Loucy (cell line): Measurements from ENCODE around the gene CHCHD4.

Experiments used
- H2AFZ ChIP-seq: fragments of 200-600 bp; sonication (generic); 2 replicates; pipeline ENCODE4 v1.6.0; 2016; ENCODE audit warnings: antibody characterized with exemption, mild to moderate bottlenecking, low read length, moderate library complexity
- H3F3A ChIP-seq: fragments of 200-600 bp; 2 replicates; pipeline ENCODE4 v1.6.0; 2016; ENCODE audit warnings: antibody characterized with exemption, low read depth, mild to moderate bottlenecking
- H3K27me3 ChIP-seq: fragments of 200-600 bp; sonication (generic); 2 replicates; pipeline ENCODE4 v1.6.1; 2014; ENCODE audit warnings: low read length, mild to moderate bottlenecking; ENCODE audit not compliant: insufficient read depth, poor library complexity, severe bottlenecking
- H3K36me3 ChIP-seq: fragments of 200-600 bp; sonication (generic); 2 replicates; pipeline ENCODE4 v1.6.1; 2016; ENCODE audit warnings: low read length; ENCODE audit not compliant: insufficient read depth
- H3K4me1 ChIP-seq: fragments of 200-600 bp; sonication (generic); 2 replicates; pipeline ENCODE4 v1.5.1; 2014; ENCODE audit warnings: low read length, mild to moderate bottlenecking; ENCODE audit not compliant: insufficient read depth, poor library complexity, severe bottlenecking
- H3K4me2 ChIP-seq: fragments of 200-600 bp; sonication (generic); 2 replicates; pipeline ENCODE4 v1.6.0; 2014; ENCODE audit warnings: antibody characterized with exemption, low read length, low read depth, mild to moderate bottlenecking; ENCODE audit not compliant: poor library complexity, severe bottlenecking
- H3K4me3 ChIP-seq: fragments of 200-600 bp; sonication (generic); 2 replicates; pipeline ENCODE4 v1.5.1; 2014; ENCODE audit warnings: low read length, mild to moderate bottlenecking, mixed read lengths; ENCODE audit not compliant: poor library complexity, severe bottlenecking
- H3K79me2 ChIP-seq: fragments of 200-600 bp; sonication (generic); 2 replicates; pipeline ENCODE4 v1.6.1; 2014; ENCODE audit warnings: low read length; ENCODE audit not compliant: insufficient read depth
- H3K9ac ChIP-seq: fragments of 200-600 bp; sonication (generic); 2 replicates; pipeline ENCODE4 v1.6.0; 2014; ENCODE audit warnings: mild to moderate bottlenecking, low read depth, low read length, moderate library complexity; ENCODE audit not compliant: poor library complexity, severe bottlenecking
- H3K9me2 ChIP-seq: fragments of 200-600 bp; sonication (generic); replicated peaks from 2 replicates; pipeline ENCODE4 v1.6.1; 2016; ENCODE audit warnings: low read depth, low read length, mixed read lengths
- H3K9me3 ChIP-seq: fragments of 200-600 bp; sonication (generic); 2 replicates; pipeline ENCODE4 v1.6.1; 2014; ENCODE audit warnings: mild to moderate bottlenecking, antibody characterized with exemption, low read length, low read depth; ENCODE audit not compliant: insufficient read depth
- H4K20me1 ChIP-seq: fragments of 200-600 bp; sonication (generic); 2 replicates; pipeline ENCODE4 v1.6.0; 2014; ENCODE audit warnings: antibody characterized with exemption, low read length, mild to moderate bottlenecking; ENCODE audit not compliant: insufficient read depth, poor library complexity, severe bottlenecking
- CTCF ChIP-seq: fragments of 200-600 bp; sonication (generic); conservative IDR thresholded peaks from 2 replicates; pipeline ENCODE4 v1.5.1; 2014; ENCODE audit warnings: mild to moderate bottlenecking, antibody characterized with exemption, low read length
- EZH2phosphoT487 ChIP-seq: fragments of 200-600 bp; IDR thresholded peaks from 2 replicates; pipeline ENCODE4 v1.6.1; 2018; ENCODE audit warnings: antibody characterized with exemption, mild to moderate bottlenecking, moderate library complexity, borderline replicate concordance

CHCHD4 gene

DNA sequence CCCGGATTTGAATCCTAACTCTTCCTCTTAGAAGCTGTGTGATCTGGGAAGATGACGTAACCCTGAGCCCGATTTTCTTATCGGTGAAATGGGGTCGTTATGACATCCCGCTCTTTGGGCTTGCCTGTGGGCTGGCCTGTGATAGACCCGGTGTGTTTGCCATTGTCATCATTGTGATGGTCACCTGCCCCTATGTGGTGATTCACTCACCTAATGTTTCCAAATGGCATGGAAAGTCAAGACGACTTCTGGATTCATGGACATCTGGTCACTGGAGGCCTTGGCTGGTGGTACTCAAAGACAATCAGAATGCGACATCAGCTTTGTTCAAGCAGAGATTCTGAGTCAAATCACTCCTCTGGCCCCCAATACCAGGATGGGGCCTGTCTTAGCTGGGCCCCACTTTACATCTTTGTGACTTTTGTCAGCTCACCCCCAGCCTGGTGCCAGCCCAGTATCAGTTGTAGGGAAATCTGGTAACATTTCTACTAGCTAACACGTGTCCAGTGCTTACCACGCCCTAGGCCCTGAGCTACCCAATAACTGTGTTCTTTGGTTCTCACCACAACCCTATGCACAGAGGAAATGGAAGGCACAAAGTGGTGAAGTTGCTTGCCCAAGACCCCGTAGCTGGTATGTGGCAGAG, 3.0 kb upstream of the CHCHD4 start:
- Histone ChIP-seq H3K9ac (peak overlapping the region; percentile 88), H3K4me2 (peak overlapping the region; percentile 89), H3K36me3 (peaks cover 20% of the 10 kb centered on the region; the same call in 1 of the 2 replicates), H3K4me3 (peak overlapping the region; percentile 87), H3F3A (no peaks in the 10 kb centered on the region), H3K79me2 (peaks cover 59% of the 10 kb centered on the region), H3K27me3 (no peaks in the 10 kb centered on the region), H4K20me1 (peaks cover 33% of the 10 kb centered on the region), H2AFZ (no peak overlapping the region), H3K9me2 (no peaks in the 10 kb centered on the region), H3K9me3 (no peaks in the 10 kb centered on the region), H3K4me1 (peaks cover 42% of the 10 kb centered on the region)
- TF ChIP-seq CTCF, result no peak
- no peak for TF ChIP-seq EZH2phosphoT487

DNA sequence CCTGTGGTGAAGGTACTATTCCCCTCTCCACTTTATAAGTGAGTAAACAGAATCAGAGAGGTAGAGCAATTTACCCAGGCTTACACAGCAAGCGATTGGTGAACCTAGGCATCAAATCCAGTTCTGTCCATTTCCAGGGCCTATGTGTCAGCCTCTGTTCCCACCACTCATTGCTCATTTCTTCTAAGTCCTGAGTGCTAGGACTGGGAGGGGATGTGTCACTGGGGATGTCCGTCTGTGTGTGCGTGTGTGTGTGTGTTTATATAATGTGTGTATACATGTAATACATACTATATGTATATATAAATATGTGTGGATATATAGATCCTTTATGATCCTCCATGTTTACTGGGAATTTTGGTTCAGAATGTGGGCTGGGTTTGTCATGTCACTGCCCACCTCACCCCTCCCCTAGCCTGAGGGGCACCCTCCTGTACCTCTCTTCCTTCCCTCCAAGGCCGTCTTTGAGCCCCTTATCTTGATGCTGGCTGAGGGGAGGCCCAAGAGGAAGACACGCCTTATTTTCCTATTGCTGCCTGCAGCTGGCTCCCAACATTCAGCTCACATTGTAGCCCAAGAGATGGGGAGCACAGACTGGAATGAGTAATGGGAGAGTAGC, 2.3 kb upstream of the CHCHD4 start:
- Histone ChIP-seq H3K79me2 (peaks cover 65% of the 10 kb centered on the region), H3F3A (no peaks in the 10 kb centered on the region), H4K20me1 (peaks cover 33% of the 10 kb centered on the region), H3K9ac (peak overlapping the region; percentile 88), H3K9me2 (no peaks in the 10 kb centered on the region), H3K9me3 (no peaks in the 10 kb centered on the region), H3K27me3 (no peaks in the 10 kb centered on the region), H3K4me3 (peak overlapping the region; percentile 87), H3K4me2 (peak overlapping the region; percentile 89), H3K4me1 (peaks cover 49% of the 10 kb centered on the region), H3K36me3 (peaks cover 16% of the 10 kb centered on the region; the same call in 1 of the 2 replicates), H2AFZ (no peak overlapping the region)
- no peak for TF ChIP-seq EZH2phosphoT487

- peaks cover 33% of the 10 kb centered on the region for H4K20me1 ChIP-seq
- peak overlapping the region; percentile 88 for H3K9ac ChIP-seq
- H3K79me2 ChIP-seq, result peaks cover 65% of the 10 kb centered on the region
- no peaks in the 10 kb centered on the region for H3K27me3 ChIP-seq
- peak overlapping the region; percentile 87 for H3K4me3 ChIP-seq
- no peaks in the 10 kb centered on the region for H3K9me2 ChIP-seq
- peak overlapping the region; percentile 89 for H3K4me2 ChIP-seq
- peaks cover 9% of the 10 kb centered on the region; the same call in 1 of the 2 replicates for H3K36me3 ChIP-seq
- peaks cover 56% of the 10 kb centered on the region for H3K4me1 ChIP-seq
- no peaks in the 10 kb centered on the region for H3F3A ChIP-seq
- H2AFZ ChIP-seq, result no peak overlapping the region
- no peaks in the 10 kb centered on the region for H3K9me3 ChIP-seq
- no peak for TF ChIP-seq EZH2phosphoT487
- no peak for TF ChIP-seq CTCF
Measured at GRCh38 chr3:14126017-14126886, 1.6 kb upstream of the CHCHD4 start.
